H1 (cell line): ENCODE results near the gene ULK2. TPM values are rescaled to one million over a fixed set of nuclear protein-coding genes. Genes with fewer than 3 reads are reported as not detected.

Experiments
- CTCF ChIA-PET: fragments of 300-600 bp; sonication (Branson Sonifier 250); formaldehyde crosslinking; loops from one replicate; lab custom pipeline; 2021; ENCODE audit not compliant: partially characterized antibody; lab: Charles Lee
- POLR2A ChIA-PET: fragments of 300-600 bp; sonication (Branson Sonifier 250); formaldehyde crosslinking; loops from one replicate; lab custom pipeline; 2021; ENCODE audit warnings: inconsistent platforms; ENCODE audit not compliant: partially characterized antibody; lab: Charles Lee
- DNase-seq, 2 experiments: peaks; one replicate each; pipeline versions ENCODE4 v3.0.0 to v3.0.0-alpha.2; 2010 to 2022; ENCODE audit warnings: low spot score in 2 of 2, low read depth in 1 of 2, mixed read lengths in 1 of 2
- FAIRE-seq: peaks from 2 replicates; lab custom pipeline; 2011; peaks lifted over from hg19 to GRCh38; lab: Jason Lieb, UNC
- H2AFZ ChIP-seq: 2 replicates; pipeline ENCODE4 v1.8.1; 2012; ENCODE audit warnings: low read length, inconsistent platforms
- H2AK5ac ChIP-seq: 2 replicates; pipeline ENCODE4 v1.6.1; 2013; ENCODE audit warnings: low read depth, low read length
- H2BK120ac ChIP-seq: replicated peaks from 2 replicates; pipeline ENCODE3; 2013; ENCODE audit warnings: low read depth, low read length, inconsistent platforms
- H2BK12ac ChIP-seq: 2 replicates; pipeline ENCODE4 v1.6.1; 2013; ENCODE audit warnings: low read depth, low read length
- H2BK15ac ChIP-seq: 2 replicates; pipeline ENCODE4 v1.6.1; 2013; ENCODE audit warnings: low read length
- H2BK20ac ChIP-seq: 2 replicates; pipeline ENCODE4 v1.6.1; 2013; ENCODE audit warnings: low read length
- H2BK5ac ChIP-seq: 2 replicates; pipeline ENCODE4 v1.6.1; 2013; ENCODE audit warnings: low read depth, low read length
- H3K14ac ChIP-seq: 2 replicates; pipeline ENCODE4 v1.6.1; 2013; ENCODE audit warnings: inconsistent platforms; ENCODE audit not compliant: insufficient read length
- H3K18ac ChIP-seq: 2 replicates; pipeline ENCODE4 v1.6.1; 2013; ENCODE audit warnings: low read length; ENCODE audit errors: extremely low read depth
- H3K23ac ChIP-seq: 2 replicates; pipeline ENCODE4 v1.6.1; 2013; ENCODE audit warnings: inconsistent platforms; ENCODE audit not compliant: insufficient read length
- H3K23me2 ChIP-seq: 2 replicates; pipeline ENCODE4 v1.6.1; 2013; ENCODE audit warnings: low read depth, low read length
- H3K27ac ChIP-seq: 2 replicates; pipeline ENCODE4 v1.6.1; 2011; ENCODE audit warnings: low read depth, low read length, inconsistent platforms
- H3K27me3 ChIP-seq, 4 experiments: replicated peaks in 1 of 4; 1 replicate in 1 of 4; 2 replicates in 3 of 4; pipeline versions ENCODE4 v1.6.1 to v1.8.1; 2011 to 2013; ENCODE audit warnings: low read length in 3 of 4, mild to moderate bottlenecking in 3 of 4, inconsistent platforms in 2 of 4, mixed read lengths in 2 of 4, moderate library complexity in 1 of 4; ENCODE audit not compliant: control insufficient read depth in 3 of 4, insufficient read depth in 3 of 4; ENCODE audit errors: extremely low read depth in 1 of 4
- H3K36me3 ChIP-seq, 4 experiments: 2 replicates each; pipeline versions ENCODE4 v1.6.1 to v1.8.1; 2011 to 2013; ENCODE audit warnings: mild to moderate bottlenecking in 4 of 4, low read length in 3 of 4, moderate library complexity in 2 of 4, control low read depth in 1 of 4, inconsistent platforms in 1 of 4; ENCODE audit not compliant: insufficient read depth in 4 of 4, control insufficient read depth in 2 of 4
- H3K4ac ChIP-seq: replicated peaks from 2 replicates; pipeline ENCODE3; 2013; ENCODE audit warnings: low read length, low read depth, mixed read lengths, inconsistent platforms; ENCODE audit not compliant: insufficient read length
- H3K4me1 ChIP-seq, 4 experiments: replicated peaks in 1 of 4; 1 replicate in 1 of 4; 2 replicates in 3 of 4; pipeline versions ENCODE4 v1.6.1 to v1.8.1; 2011 to 2013; ENCODE audit warnings: low read length in 3 of 4, inconsistent platforms in 2 of 4, mixed read lengths in 1 of 4; ENCODE audit not compliant: insufficient read depth in 4 of 4, control insufficient read depth in 3 of 4
- H3K4me2 ChIP-seq, 2 experiments: 2 replicates each; pipeline versions ENCODE4 v1.6.1 to v1.8.1; 2011 to 2013; ENCODE audit warnings: low read depth in 2 of 2, low read length in 2 of 2, control low read depth in 1 of 2, inconsistent platforms in 1 of 2, mild to moderate bottlenecking in 1 of 2; ENCODE audit not compliant: insufficient read depth in 1 of 2
- H3K4me3 ChIP-seq, 4 experiments: fragments of 200-600, 300-600 bp in 1 of 4; sonication (generic), shearing (Covaris generic), sonication (Bioruptor Twin) in 1 of 4; 2 replicates each; pipeline versions ENCODE4 v1.5.1 to v1.8.1; 2011 to 2016; ENCODE audit warnings: low read length in 4 of 4, low read depth in 3 of 4, control low read depth in 2 of 4, inconsistent platforms in 2 of 4, mild to moderate bottlenecking in 2 of 4, mixed read lengths in 1 of 4, moderate library complexity in 1 of 4; ENCODE audit not compliant: insufficient read depth in 2 of 4; ENCODE audit errors: extremely low read depth in 1 of 4
- H3K56ac ChIP-seq: replicated peaks from 2 replicates; pipeline ENCODE3; 2013; ENCODE audit warnings: low read depth, mild to moderate bottlenecking, mixed read lengths, low read length, inconsistent platforms; ENCODE audit not compliant: insufficient read length
- H3K79me1 ChIP-seq: 2 replicates; pipeline ENCODE4 v1.6.1; 2013; ENCODE audit warnings: low read depth, low read length, control low read depth
- H3K79me2 ChIP-seq, 2 experiments: 2 replicates each; pipeline versions ENCODE4 v1.6.1 to v1.8.1; 2012 to 2013; ENCODE audit warnings: low read length in 2 of 2, mild to moderate bottlenecking in 2 of 2, inconsistent platforms in 1 of 2; ENCODE audit not compliant: insufficient read depth in 2 of 2, control insufficient read depth in 1 of 2
- H3K9ac ChIP-seq, 4 experiments: replicated peaks in 1 of 4; 1 replicate in 1 of 4; 2 replicates in 3 of 4; pipeline versions ENCODE4 v1.6.1 to v1.8.1; 2011 to 2013; ENCODE audit warnings: low read depth in 3 of 4, low read length in 3 of 4, control low read depth in 2 of 4, mild to moderate bottlenecking in 2 of 4, moderate library complexity in 2 of 4, inconsistent platforms in 1 of 4; ENCODE audit errors: extremely low read depth in 1 of 4
- H3K9me3 ChIP-seq, 2 experiments: 2 replicates each; pipeline versions ENCODE4 v1.6.1 to v1.8.1; 2012 to 2013; ENCODE audit warnings: mild to moderate bottlenecking in 2 of 2, moderate library complexity in 2 of 2, control low read depth in 1 of 2, inconsistent platforms in 1 of 2, low read depth in 1 of 2, low read length in 1 of 2, mixed read lengths in 1 of 2; ENCODE audit not compliant: insufficient read depth in 2 of 2
- H4K20me1 ChIP-seq, 2 experiments: replicated peaks in 1 of 2; 2 replicates each; pipeline versions ENCODE3 to v1.8.1; 2011 to 2013; ENCODE audit warnings: inconsistent platforms in 2 of 2, low read length in 2 of 2, mild to moderate bottlenecking in 1 of 2; ENCODE audit not compliant: insufficient read depth in 2 of 2, control insufficient read depth in 1 of 2
- H4K5ac ChIP-seq: 2 replicates; pipeline ENCODE4 v1.6.1; 2013; ENCODE audit warnings: low read length, low read depth, mixed read lengths, inconsistent platforms; ENCODE audit not compliant: insufficient read length
- H4K8ac ChIP-seq: 2 replicates; pipeline ENCODE4 v1.8.0; 2013; ENCODE audit warnings: mild to moderate bottlenecking, moderate library complexity, low read length, inconsistent platforms; ENCODE audit not compliant: insufficient read depth; ENCODE audit errors: extremely low read depth
- H4K91ac ChIP-seq: replicated peaks from 2 replicates; pipeline ENCODE3; 2013; ENCODE audit warnings: low read length, mixed read lengths, inconsistent platforms; ENCODE audit not compliant: insufficient read length
- CBX8 ChIP-seq: fragments of 300-800, 300-1000 bp; sonication (generic); IDR thresholded peaks from 2 replicates; pipeline ENCODE4 v1.7.1; 2016; ENCODE audit warnings: low read depth, low read length, borderline replicate concordance
- EP300 ChIP-seq, 2 experiments: IDR thresholded peaks; 1 replicate in 1 of 2; 2 replicates in 1 of 2; pipeline ENCODE4 v1.6.1; 2011 to 2012; ENCODE audit warnings: low read depth in 2 of 2, low read length in 2 of 2, mild to moderate bottlenecking in 2 of 2, borderline replicate concordance in 1 of 2, inconsistent platforms in 1 of 2, moderate library complexity in 1 of 2
- FOSL1 ChIP-seq: IDR thresholded peaks from 2 replicates; pipeline ENCODE4 v1.6.1; 2011; ENCODE audit warnings: mild to moderate bottlenecking, low read depth, low read length, moderate library complexity; ENCODE audit not compliant: insufficient read depth
- NANOG ChIP-seq: IDR thresholded peaks from 2 replicates; pipeline ENCODE4 v1.6.1; 2011; ENCODE audit warnings: low read length, low read depth, mild to moderate bottlenecking, inconsistent platforms; ENCODE audit not compliant: insufficient read depth, poor library complexity, severe bottlenecking
- POU5F1 ChIP-seq: IDR thresholded peaks from 2 replicates; pipeline ENCODE4 v1.6.1; 2011; ENCODE audit warnings: low read depth, mild to moderate bottlenecking, low read length, moderate library complexity
- SP4 ChIP-seq: IDR thresholded peaks from 2 replicates; pipeline ENCODE4 v1.6.1; 2012; ENCODE audit warnings: low read length, inconsistent platforms
- TBP ChIP-seq: IDR thresholded peaks from 2 replicates; pipeline ENCODE4 v1.6.1; 2011; ENCODE audit warnings: low read depth, low read length, improper control_type of control experiment
- WGBS, 2 experiments: shearing (Covaris generic) in 1 of 2; methylation state at CpG; one replicate each; pipeline versions ENCODE4 v1.1.6 to v1.1.7; 2013 to 2015; ENCODE audit warnings: low lambda C conversion rate in 2 of 2, mixed read lengths in 2 of 2, inconsistent platforms in 1 of 2, low coverage in 1 of 2, missing lambda C conversion rate in 1 of 2; ENCODE audit not compliant: insufficient replicate concordance in 2 of 2, insufficient coverage in 1 of 2, insufficient read length in 1 of 2; ENCODE audit errors: extremely low coverage in 1 of 2, missing lambda C conversion rate in 1 of 2; 5-methylcytosine and 5-hydroxymethylcytosine counted together
- polyA plus RNA-seq, 7 experiments: library from polyadenylated mRNA; depleted of rRNA in 3 of 7; stranded (reverse) in 5 of 7; unstranded in 2 of 7; fragments of >200 nt in 5 of 7; fragments of 200-250 nt in 2 of 7; gene quantifications; 1 replicate in 5 of 7; 2 replicates in 1 of 7; 4 replicates in 1 of 7; pipeline versions ENCODE4 v1.2.1 to v1.2.3, GENCODE V29; 2011 to 2013; ENCODE audit warnings: missing spikeins in 2 of 7, mixed read lengths in 2 of 7
- total RNA-seq: library from RNA; stranded (reverse); fragmentation: NEBNext Ultra II Directional; extraction: Animal tissue kit (Norgen Biotek cat#: 25700); gene quantifications from 2 replicates; pipeline ENCODE4 v1.2.1, GENCODE V29; 2021

Gene ULK2
- total and polyA plus RNA-seq, 2 of the 8 experiments (the other 6 are each of a cell fraction or from before 2014, with no cell fraction given), result 5.3 to 9.8 TPM

DNA sequence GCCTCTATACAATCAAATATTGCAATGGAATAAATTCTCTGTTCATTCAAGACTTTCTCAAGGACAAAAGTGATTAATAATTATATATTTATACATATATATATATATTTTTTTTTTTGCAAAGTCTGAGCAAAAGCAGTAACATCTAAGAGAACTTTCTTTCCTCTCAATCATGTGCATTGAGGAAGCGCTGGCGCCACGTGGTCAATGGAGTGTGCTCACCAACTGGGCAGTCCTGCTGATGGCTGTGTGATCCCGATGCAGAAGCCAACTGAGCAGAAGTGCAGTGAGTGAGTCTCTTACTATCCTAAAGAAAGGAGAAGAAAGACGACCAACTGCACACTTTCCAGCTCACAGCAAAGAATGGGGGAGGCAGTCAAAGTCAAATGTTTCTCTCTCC lies 37.2 kb upstream of the ULK2 start:
- CTCF ChIA-PET, result no interaction called here
- Histone ChIP-seq H3K79me2 (no peaks in the 10 kb centered on the region), H2BK20ac (no peak overlapping the region), H4K20me1 (peaks cover 0 to 1% of the 10 kb centered on the region in 2 experiments), H2AK5ac (no peak overlapping the region), H3K9me3 (no peaks in the 10 kb centered on the region), H2BK5ac (no peak overlapping the region), H3K14ac (no peak overlapping the region), H4K91ac (no peak overlapping the region), H3K23me2 (no peaks in the 10 kb centered on the region), H3K27me3 (no peaks in the 10 kb centered on the region), H2BK120ac (no peak overlapping the region), H3K23ac (no peak overlapping the region), H2BK12ac (no peak overlapping the region), H4K8ac (no peak overlapping the region), H2AFZ (no peak overlapping the region), H3K4me1 (no peaks in the 10 kb centered on the region), H3K36me3 (peaks cover 8 to 56% (median 41%) of the 10 kb centered on the region in 4 experiments), H2BK15ac (no peak overlapping the region), H3K79me1 (no peaks in the 10 kb centered on the region), H3K4me3 (no peak overlapping the region), H3K18ac (no peak overlapping the region), H3K27ac (no peak overlapping the region), H4K5ac (no peak overlapping the region), H3K4ac (no peak overlapping the region), H3K56ac (no peak overlapping the region), H3K9ac (no peak overlapping the region), H3K4me2 (no peak overlapping the region)
- no peak for TF ChIP-seq CBX8
- TF ChIP-seq TBP, result no peak
- no peak for TF ChIP-seq POU5F1
- TF ChIP-seq NANOG, result no peak
- TF ChIP-seq FOSL1, result no peak
- no peak for TF ChIP-seq EP300 (IDR thresholded peaks at IDR 0.05; ENCODE audit: borderline replicate concordance in 1 of 2, low read depth in 2 of 2, low read length in 2 of 2)
- no peak for TF ChIP-seq SP4
- POLR2A ChIA-PET, result no interaction called here
- whole genome bisulfite sequencing, 2 experiments, result 86% methylated on average over 5 of the region's 5 CpGs; no CpG with 5 or more reads in 1 of the 2 experiments
- DNase-seq (no peak), FAIRE-seq (no peak)
